ENCODE results near the gene ETFB.

The ETFB gene

DNA sequence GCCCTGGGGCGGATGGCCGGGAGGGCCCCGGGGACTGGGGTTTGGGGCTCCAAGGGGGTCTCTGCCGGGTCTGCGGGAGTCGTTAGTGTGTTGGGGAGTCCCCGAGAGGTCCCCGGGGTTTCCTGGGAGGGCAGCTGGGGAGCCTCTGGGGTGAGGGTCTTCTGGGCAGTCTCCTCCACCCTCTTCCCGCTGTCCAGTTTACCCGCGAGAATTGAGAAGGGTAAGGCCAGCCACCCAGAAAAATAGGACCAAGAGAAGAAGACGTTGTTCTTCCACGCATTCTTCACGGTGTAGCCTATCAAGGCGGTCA is 1.0 kb upstream of the ETFB start:
- TF ChIP-seq, protein P1, sequence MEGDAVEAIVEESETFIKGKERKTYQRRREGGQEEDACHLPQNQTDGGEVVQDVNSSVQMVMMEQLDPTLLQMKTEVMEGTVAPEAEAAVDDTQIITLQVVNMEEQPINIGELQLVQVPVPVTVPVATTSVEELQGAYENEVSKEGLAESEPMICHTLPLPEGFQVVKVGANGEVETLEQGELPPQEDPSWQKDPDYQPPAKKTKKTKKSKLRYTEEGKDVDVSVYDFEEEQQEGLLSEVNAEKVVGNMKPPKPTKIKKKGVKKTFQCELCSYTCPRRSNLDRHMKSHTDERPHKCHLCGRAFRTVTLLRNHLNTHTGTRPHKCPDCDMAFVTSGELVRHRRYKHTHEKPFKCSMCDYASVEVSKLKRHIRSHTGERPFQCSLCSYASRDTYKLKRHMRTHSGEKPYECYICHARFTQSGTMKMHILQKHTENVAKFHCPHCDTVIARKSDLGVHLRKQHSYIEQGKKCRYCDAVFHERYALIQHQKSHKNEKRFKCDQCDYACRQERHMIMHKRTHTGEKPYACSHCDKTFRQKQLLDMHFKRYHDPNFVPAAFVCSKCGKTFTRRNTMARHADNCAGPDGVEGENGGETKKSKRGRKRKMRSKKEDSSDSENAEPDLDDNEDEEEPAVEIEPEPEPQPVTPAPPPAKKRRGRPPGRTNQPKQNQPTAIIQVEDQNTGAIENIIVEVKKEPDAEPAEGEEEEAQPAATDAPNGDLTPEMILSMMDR (IDR thresholded peaks at IDR 0.05; ENCODE audit: borderline replicate concordance, insufficient read depth, low read depth, low read length), result no peak
- peak overlapping the region; percentile 73 for H3K4me3 ChIP-seq (ENCODE audit: low read depth, low read length)

DNA sequence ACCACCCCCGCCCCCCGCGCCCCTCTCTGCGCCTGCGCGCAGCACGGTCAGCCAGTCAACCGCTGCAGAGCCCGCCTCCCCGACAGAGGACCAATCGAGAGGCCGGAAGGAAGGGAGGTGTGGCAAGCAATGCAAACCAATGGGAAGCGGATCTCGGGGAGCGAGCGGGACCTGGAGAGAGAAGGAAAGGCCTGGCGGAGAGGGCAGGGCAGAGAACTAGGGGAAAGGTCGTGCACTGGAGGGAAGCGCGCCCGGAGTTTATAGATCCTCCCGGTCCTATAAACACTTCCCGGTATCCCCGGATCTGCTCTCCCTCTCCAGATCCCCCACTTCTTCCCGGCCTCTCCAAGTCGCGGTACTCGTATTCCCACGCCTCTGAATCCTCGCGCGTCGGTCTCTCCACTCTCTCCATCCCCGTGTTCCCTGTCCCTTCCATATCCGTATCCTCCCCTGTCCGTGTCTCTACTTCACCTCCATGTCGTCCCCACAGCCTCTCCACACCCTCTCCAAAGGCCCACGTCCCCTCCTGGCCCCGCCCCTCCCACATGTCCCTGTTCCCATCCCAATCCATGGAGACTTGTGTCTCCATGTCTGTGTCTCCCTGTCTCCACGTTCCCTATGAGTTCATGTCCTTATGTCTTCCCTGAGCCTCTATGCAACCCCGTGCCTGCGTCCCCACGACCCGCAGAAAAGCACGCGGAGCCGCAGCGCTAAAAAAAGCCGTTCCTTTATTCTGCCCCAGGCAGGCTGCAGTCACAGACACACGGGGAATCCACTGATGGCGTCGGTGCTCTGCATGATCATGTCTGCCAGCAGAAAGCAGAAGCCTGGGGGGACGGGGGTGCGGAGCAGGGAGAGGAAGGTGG is 434 bp upstream of the ETFB start:
- TF ChIP-seq, protein P1 (IDR thresholded peaks at IDR 0.05; ENCODE audit: borderline replicate concordance, insufficient read depth, low read depth, low read length), result no peak
- peak overlapping the region; percentile 73 for H3K4me3 ChIP-seq (ENCODE audit: low read depth, low read length)

DNA sequence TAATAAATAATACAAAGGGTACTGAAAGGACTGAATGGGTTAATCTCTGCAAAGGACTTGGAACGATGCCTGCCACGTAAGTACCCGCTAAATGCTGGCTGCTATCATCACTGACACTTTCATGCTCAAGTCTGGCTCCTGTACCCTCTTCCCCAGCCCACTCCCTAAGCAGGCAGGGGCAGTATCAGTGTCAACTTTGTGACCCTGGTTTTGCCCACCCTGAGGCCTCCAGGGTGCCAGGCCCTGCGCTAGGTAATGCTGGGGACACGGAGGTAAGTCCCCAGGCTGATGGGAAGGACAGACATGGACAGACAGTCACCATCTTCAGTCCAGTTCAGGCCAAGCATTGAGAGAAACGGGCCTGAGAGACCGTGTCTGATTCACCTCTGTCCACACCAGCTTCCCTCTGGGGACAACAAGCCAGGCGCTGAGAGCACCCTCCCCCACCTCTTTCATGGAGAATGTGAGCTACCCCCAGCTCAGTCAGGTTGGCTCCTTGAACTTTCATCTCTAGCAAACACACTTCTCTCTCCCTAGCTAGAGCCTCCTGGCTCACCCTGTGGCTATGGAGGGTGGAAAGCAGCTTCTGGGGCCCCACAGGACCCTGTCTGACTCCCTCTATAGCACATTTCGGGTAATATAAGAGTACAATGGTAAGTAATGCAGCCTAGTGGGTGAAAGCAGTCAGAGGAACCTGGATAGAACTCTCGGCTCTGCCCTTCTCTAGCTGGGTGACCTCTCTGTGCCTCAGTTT is 800 bp downstream of the ETFB start:
- H3K4me3 ChIP-seq (ENCODE audit: low read depth, low read length), result peak overlapping the region; percentile 73
- TF ChIP-seq, protein P1 (IDR thresholded peaks at IDR 0.05; ENCODE audit: borderline replicate concordance, insufficient read depth, low read depth, low read length), result no peak

DNA sequence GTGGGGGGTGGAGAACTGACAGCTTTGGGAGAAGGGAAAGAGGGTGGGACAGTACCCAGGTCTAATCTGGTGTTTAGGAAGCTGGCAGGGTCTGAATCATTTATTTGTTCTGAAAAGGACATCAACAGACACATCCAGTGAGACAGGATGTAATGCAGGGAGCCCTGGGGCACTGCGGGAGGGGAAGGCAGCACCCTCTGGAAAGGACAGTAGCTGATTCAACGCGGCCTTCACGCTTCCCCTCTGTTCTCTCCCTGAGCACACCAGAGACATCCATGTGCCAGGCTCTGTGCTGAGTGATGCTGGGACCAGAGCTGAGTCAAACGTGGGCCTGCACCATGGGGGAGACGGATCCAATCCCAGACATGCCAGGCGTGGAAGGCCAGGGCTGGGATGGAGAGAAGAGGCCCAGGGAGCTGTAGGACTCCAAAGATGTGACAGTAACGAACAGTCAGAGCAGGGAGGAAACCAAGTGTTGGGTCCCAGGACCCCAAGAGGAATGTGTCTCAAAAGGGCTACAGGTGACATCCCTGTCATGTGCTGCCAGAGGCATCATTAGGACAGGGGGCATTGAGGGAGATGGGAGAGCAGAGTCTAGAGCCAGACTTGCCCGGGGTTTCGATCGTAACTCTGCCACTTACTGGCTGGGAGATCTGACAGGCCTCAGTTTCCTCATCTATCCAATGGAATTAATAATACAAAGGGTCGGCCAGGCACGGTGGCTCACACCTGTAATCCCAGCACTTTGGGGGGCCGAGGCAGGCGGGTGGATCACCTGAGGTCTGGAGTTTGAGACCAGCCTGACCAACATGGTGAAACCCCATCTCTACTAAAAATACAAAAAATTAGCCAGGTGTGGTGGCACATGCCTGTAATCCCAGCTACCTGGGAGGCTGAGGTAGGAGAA is 1.7 kb downstream of the ETFB start:
- no peak overlapping the region for H3K4me3 ChIP-seq (ENCODE audit: low read depth, low read length)

DNA sequence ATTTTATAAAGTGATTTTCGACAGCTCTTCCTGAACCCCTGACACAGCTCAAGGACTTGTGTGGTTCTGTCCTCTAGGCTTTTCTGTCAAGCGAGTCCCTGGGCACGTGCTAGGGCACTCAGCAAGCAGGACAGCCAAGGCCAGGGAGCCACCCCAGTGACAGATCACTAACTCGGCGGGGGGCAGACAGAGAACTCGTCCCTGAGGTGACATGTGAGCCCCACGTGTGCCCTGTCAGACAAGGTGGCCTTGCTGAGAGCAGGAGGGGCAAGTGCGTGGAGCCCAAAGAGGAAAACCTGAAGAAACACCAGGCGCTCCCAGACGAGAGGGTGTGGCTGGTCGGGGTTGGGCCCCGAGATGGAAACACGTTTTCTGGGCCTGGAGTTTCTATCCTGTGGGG is 4.9 kb downstream of the ETFB start:
- TF ChIP-seq, protein P1 (IDR thresholded peaks at IDR 0.05; ENCODE audit: borderline replicate concordance, insufficient read depth, low read depth, low read length), result no peak
- H3K4me3 ChIP-seq (ENCODE audit: low read depth, low read length), result no peak overlapping the region

More for the DNA sequence above, 1.7 kb downstream of the ETFB start:
- TF ChIP-seq, protein P1 (IDR thresholded peaks at IDR 0.05; ENCODE audit: borderline replicate concordance, insufficient read depth, low read depth, low read length), result no peak

DNA sequence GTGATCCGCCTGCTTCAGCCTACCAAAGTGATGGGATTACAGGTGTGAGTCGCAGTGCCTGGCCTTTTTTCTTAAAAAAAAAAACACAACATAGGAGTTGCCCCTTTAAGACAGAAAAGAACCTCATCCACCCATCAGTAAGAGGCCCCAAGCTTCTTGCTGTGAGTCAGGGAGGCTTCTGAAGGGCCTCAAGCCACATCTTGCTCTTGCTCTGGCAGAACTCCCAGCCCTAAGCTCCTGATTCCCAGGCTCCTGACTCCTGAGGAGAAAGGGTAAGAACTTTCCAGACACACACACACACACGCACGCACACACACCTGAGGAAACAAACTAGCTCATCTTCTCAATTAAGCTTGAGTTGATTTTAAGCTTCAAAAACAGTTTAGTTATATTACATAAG is 6.9 kb downstream of the ETFB start:
- TF ChIP-seq, protein P1 (IDR thresholded peaks at IDR 0.05; ENCODE audit: borderline replicate concordance, insufficient read depth, low read depth, low read length), result no peak

More for the DNA sequence above, 6.9 kb downstream of the ETFB start:
- H3K4me3 ChIP-seq (ENCODE audit: low read depth, low read length), result no peak overlapping the region

Measured in GM12875 (cell line).